Left ventricle myocardium inferior (tissue), 1 donor: ENCODE results near the gene MCC. TPM values are rescaled to one million over a fixed set of nuclear protein-coding genes. Genes with fewer than 3 reads are reported as not detected.

Source experiments
- DNase-seq: peaks from one replicate; pipeline ENCODE4 v3.0.0-alpha.2; 2020
- H3K27ac ChIP-seq: fragments of 200-600 bp; replicated peaks from 2 replicates; pipeline ENCODE4 v1.8.0; 2021
- H3K27me3 ChIP-seq: fragments of 200-600 bp; 2 replicates; pipeline ENCODE4 v1.8.0; 2021; ENCODE audit warnings: low read depth
- H3K36me3 ChIP-seq: fragments of 200-600 bp; 2 replicates; pipeline ENCODE4 v1.8.0; 2021
- H3K4me1 ChIP-seq: fragments of 200-600 bp; 2 replicates; pipeline ENCODE4 v1.8.0; 2021
- H3K4me3 ChIP-seq: fragments of 200-600 bp; 2 replicates; pipeline ENCODE4 v1.8.0; 2021; ENCODE audit warnings: mild to moderate bottlenecking, moderate library complexity
- H3K9me3 ChIP-seq: fragments of 200-600 bp; replicated peaks from 2 replicates; pipeline ENCODE4 v1.8.0; 2021
- CTCF ChIP-seq: fragments of 200-600 bp; IDR thresholded peaks from 2 replicates; pipeline ENCODE4 v1.8.0; 2021; ENCODE audit warnings: antibody characterized with exemption, mild to moderate bottlenecking, borderline replicate concordance
- intact Hi-C: fragments of 100-400 bp; cut with micrococcal nuclease; formaldehyde crosslinking; loops from one replicate; pipeline ENCODE4 v1.11.0; 2022
- total RNA-seq: library from RNA; stranded (reverse); fragmentation: NEBNext Ultra II Directional; extraction: Animal tissue kit (Norgen Biotek cat#: 25700); gene quantifications from one replicate; pipeline ENCODE4 v1.2.1, GENCODE V29; 2021
- donor health status: DM: no; HTN: yes; CAD: no; lungs with severe emphysema.

MCC gene
- total RNA-seq, 1 donor from 2014 or later, result 31.6 TPM

GRCh38 chr5:113232221-113232620, 256.0 kb downstream of the MCC start:
- intact Hi-C loops, result no loop called here
- peak overlapping the region; percentile 70 for H3K27ac ChIP-seq

GRCh38 chr5:113231653-113232000, 256.6 kb downstream of the MCC start:
- H3K27me3 ChIP-seq, result no peaks in the 10 kb centered on the region
- no peak for DNase-seq
- intact Hi-C loops, result no loop called here
- H3K4me1 ChIP-seq, result peaks cover 71% of the 10 kb centered on the region
- H3K36me3 ChIP-seq, result no peaks in the 10 kb centered on the region
- TF ChIP-seq CTCF, result no peak
- no peak overlapping the region for H3K4me3 ChIP-seq
- H3K9me3 ChIP-seq, result no peaks in the 10 kb centered on the region
- H3K27ac ChIP-seq, result peak overlapping the region; percentile 70

More at GRCh38 chr5:113232221-113232620, 256.0 kb downstream of the MCC start:
- no peak for TF ChIP-seq CTCF
- Histone ChIP-seq H3K27me3 (no peaks in the 10 kb centered on the region), H3K4me3 (peak overlapping the region; percentile 4), H3K9me3 (no peaks in the 10 kb centered on the region), H3K4me1 (peaks cover 72% of the 10 kb centered on the region), H3K36me3 (no peaks in the 10 kb centered on the region)
- DNase-seq, result no peak

DNA sequence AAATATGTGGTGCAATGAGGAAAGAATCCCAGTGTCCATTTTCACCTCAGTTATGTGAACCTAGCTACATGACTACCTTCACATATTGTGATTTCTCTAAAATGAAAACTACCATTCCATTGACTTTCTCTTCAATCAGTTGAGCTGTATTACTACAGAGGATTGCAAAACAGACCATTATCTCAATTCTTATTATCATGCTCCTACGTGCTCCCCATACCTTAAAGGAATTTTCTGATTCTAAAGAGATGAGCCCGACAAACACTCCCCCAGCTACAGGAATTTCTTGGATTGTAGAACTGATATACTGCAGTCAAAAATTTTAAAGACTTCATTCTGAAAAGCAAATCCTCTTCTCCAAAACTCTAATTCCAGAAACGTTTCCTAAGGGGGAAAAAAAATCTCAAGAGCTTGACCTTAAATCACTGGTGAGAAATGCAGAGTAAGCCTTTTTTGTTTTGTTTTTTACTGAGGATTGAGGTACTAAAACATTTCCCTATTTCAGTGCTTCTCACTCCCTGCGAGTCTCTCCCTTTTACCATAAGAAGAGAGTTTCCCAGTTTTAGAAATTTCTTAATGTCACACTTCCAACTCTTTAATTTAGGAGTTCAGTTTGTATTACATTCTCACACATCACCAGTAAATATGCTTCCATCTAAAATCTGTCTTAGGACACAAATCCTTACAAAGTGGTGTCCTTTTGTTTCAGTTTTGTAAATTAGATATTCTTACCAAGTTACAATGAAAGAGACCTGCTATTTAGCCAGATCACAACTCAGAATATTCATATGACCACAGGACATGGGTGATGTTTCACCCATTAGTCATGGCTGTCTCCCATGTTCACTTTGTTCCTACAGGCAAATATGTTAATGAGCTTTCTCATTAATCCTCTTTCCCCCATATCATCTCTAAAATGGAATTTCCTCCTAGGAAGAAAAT, 257.3 kb downstream of the MCC start:
- H3K4me3 ChIP-seq, result no peak overlapping the region
- H3K27me3 ChIP-seq, result no peaks in the 10 kb centered on the region
- H3K36me3 ChIP-seq, result no peaks in the 10 kb centered on the region
- H3K27ac ChIP-seq, result peak overlapping the region; percentile 70
- no peak for TF ChIP-seq CTCF
- no peak for DNase-seq
- H3K9me3 ChIP-seq, result no peaks in the 10 kb centered on the region
- peaks cover 75% of the 10 kb centered on the region for H3K4me1 ChIP-seq
- intact Hi-C loops, result no loop called here

DNA sequence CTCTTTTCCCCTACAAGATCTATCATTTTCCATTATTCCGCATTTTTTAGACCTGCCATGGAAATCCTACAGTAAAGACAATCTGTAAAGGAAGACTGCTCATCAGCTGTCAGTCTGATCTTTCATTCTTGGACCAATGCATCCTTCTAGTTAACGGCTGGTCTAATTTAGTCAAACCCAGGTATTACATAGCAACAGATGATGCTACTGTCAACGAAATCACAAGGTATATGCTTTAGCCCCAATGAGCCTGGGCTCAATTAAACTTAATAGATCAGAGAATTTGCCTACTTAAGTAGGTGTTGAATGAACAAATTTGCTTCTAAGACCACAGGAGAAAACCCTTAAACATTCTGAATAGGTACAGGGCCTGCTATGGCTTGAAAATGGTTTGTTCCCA, 260.5 kb downstream of the MCC start:
- Histone ChIP-seq H3K4me3 (no peak overlapping the region), H3K27me3 (no peaks in the 10 kb centered on the region), H3K4me1 (peaks cover 75% of the 10 kb centered on the region), H3K27ac (no peak overlapping the region), H3K9me3 (no peaks in the 10 kb centered on the region), H3K36me3 (no peaks in the 10 kb centered on the region)
- no peak for TF ChIP-seq CTCF
- DNase-seq, result no peak
- intact Hi-C loops, result no loop called here

- Histone ChIP-seq H3K27ac (peak overlapping the region; percentile 74), H3K27me3 (no peaks in the 10 kb centered on the region), H3K9me3 (peaks cover 4% of the 10 kb centered on the region), H3K4me1 (peaks cover 70% of the 10 kb centered on the region), H3K36me3 (no peaks in the 10 kb centered on the region), H3K4me3 (no peak overlapping the region)
- no peak for DNase-seq
- no peak for TF ChIP-seq CTCF
- intact Hi-C loops, result no loop called here
Observed at GRCh38 chr5:113226116-113226736, 262.0 kb downstream of the MCC start.
